ENCODE results near the gene PTPN14. TPM values are rescaled to one million over a fixed set of nuclear protein-coding genes. Genes with fewer than 3 reads are reported as not detected.

The PTPN14 gene
- total RNA-seq, 1 experiment from 2014 or later: 243 TPM

DNA sequence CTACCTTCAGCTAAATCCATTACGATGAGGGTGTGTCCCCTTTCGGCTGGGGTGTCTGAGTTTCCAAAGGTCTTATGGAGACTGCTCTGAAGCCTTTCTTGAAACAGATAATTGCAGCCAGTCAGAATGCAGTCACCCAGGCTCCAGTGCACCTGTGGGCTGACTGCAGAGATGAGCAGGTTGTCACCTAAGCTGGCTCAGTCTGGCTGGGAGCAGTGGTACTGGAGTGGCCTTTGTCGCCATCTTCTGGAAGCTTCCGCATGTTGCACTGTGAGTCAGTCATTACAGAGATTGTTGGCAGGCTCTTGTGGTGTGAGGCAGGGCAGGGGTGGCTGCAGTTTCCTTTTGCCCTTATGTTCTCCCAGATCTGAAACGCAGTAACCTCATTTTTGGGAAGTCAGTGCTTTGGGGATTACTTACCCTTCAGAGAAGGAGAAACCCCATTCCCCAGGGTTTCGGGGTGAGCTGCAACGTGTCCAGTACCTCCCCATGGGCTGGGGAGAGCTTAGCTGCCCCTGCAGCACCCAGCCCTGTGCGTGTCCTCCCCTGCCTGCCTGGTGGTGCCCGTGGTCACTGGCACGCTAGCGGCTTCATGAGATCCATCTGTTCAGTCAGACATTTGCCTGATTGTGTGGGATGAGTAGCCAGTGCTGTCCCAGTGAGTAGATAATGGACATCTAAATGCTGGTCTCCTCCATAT is 222.5 kb downstream of the PTPN14 start:
- no TSS peak for BruUV-seq (replicated peaks)

DNA sequence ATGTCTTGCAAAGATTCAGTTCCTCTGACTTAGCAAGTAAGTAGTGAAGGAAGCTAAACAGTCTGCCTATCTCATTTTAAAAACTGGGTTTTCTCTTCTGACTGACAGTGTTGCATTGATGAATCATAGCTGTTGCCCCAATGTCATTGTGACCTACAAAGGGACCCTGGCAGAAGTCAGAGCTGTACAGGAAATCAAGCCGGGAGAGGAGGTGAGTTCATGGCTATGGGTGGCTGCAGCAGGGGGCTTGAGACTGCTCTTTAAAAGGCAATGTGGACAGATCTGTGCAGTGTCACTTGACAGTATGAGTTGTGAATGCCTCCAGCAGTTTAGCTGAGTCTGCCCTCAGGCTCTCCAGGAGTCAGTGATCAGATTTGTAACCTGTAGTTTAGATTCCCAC is 223.9 kb downstream of the PTPN14 start:
- DNase-seq (ENCODE audit: unreplicated experiment): no peak
- Mint-ChIP-seq H3K4me3 (ENCODE audit: unreplicated experiment) (no peak overlapping the region), H3K4me1 (ENCODE audit: insufficient read depth, unreplicated experiment) (no peaks in the 10 kb centered on the region), H3K36me3 (ENCODE audit: insufficient read depth, unreplicated experiment) (peaks cover 53% of the 10 kb centered on the region), H3K27me3 (ENCODE audit: insufficient read depth, unreplicated experiment) (no peaks in the 10 kb centered on the region), H3K27ac (ENCODE audit: low read depth, unreplicated experiment) (no peak overlapping the region), H3K9me3 (ENCODE audit: unreplicated experiment) (no peaks in the 10 kb centered on the region)
- TF ChIP-seq, protein P1, sequence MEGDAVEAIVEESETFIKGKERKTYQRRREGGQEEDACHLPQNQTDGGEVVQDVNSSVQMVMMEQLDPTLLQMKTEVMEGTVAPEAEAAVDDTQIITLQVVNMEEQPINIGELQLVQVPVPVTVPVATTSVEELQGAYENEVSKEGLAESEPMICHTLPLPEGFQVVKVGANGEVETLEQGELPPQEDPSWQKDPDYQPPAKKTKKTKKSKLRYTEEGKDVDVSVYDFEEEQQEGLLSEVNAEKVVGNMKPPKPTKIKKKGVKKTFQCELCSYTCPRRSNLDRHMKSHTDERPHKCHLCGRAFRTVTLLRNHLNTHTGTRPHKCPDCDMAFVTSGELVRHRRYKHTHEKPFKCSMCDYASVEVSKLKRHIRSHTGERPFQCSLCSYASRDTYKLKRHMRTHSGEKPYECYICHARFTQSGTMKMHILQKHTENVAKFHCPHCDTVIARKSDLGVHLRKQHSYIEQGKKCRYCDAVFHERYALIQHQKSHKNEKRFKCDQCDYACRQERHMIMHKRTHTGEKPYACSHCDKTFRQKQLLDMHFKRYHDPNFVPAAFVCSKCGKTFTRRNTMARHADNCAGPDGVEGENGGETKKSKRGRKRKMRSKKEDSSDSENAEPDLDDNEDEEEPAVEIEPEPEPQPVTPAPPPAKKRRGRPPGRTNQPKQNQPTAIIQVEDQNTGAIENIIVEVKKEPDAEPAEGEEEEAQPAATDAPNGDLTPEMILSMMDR (IDR thresholded peaks at IDR 0.05; ENCODE audit: unreplicated experiment): no peak
- intact Hi-C loops (cut with micrococcal nuclease): no loop called here
- CTCF ChIA-PET: interaction anchor here (0.9 to 20.4 kb wide), 33 partner anchors 11 to 1204 kb away, joined by 3 to 958 read pairs (median 37); partner anchors contain the start of genes CENPF, PROX1 and SMYD2
- POLR2A ChIA-PET: interaction anchor here (0.7 to 5.1 kb wide), 7 partner anchors 8 to 260 kb away, joined by 3 to 75 read pairs (median 4); no protein-coding TSS in a partner anchor
- no TSS peak for BruUV-seq (replicated peaks)

More for the DNA sequence above, 222.5 kb downstream of the PTPN14 start:
- Mint-ChIP-seq H3K27ac (ENCODE audit: low read depth, unreplicated experiment) (no peak overlapping the region), H3K4me3 (ENCODE audit: unreplicated experiment) (no peak overlapping the region), H3K4me1 (ENCODE audit: insufficient read depth, unreplicated experiment) (no peaks in the 10 kb centered on the region), H3K36me3 (ENCODE audit: insufficient read depth, unreplicated experiment) (peaks cover 49% of the 10 kb centered on the region), H3K27me3 (ENCODE audit: insufficient read depth, unreplicated experiment) (no peaks in the 10 kb centered on the region), H3K9me3 (ENCODE audit: unreplicated experiment) (no peaks in the 10 kb centered on the region)
- ChIA-PET POLR2A (interaction anchor here (1.1 to 6.1 kb wide), 6 partner anchors 10 to 254 kb away, joined by 4 to 75 read pairs (median 22); partner anchors contain the start of gene SMYD2), CTCF (interaction anchor here (0.6 to 20.4 kb wide), 70 partner anchors 10 to 1273 kb away, joined by 3 to 958 read pairs (median 6); partner anchors contain the start of genes CENPF, PTPN14 and SMYD2)
- DNase-seq (ENCODE audit: unreplicated experiment): peak; percentile 95
- intact Hi-C loops (cut with micrococcal nuclease): loop anchor here (1.0 to 2.0 kb wide), 6 partner anchors 68 to 1207 kb away; no protein-coding TSS in a partner anchor
- TF ChIP-seq, protein P1 (IDR thresholded peaks at IDR 0.05; ENCODE audit: unreplicated experiment): peak; percentile 100

DNA sequence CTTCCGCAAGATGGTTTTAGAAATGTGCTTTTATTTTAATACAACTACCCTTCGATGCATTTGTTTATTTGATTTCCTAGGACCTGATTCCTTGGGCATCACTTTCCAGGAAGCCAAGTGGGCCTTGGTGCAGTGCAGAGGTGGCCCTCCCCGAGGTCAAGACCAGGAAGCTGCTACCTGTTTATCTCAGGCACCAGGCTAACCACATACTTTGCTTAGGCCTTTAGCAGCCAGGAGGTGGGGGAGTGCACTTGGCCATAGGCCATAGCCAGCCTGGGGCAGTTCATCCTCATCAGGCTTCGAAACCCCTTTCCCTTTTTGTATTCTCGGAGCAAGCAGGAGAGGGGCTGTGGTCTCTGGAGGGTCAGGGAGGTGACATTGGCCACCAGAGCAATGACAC is 225.0 kb downstream of the PTPN14 start:
- Mint-ChIP-seq H3K4me3 (ENCODE audit: unreplicated experiment) (no peak overlapping the region), H3K27ac (ENCODE audit: low read depth, unreplicated experiment) (no peak overlapping the region), H3K36me3 (ENCODE audit: insufficient read depth, unreplicated experiment) (peaks cover 49% of the 10 kb centered on the region), H3K9me3 (ENCODE audit: unreplicated experiment) (no peaks in the 10 kb centered on the region), H3K27me3 (ENCODE audit: insufficient read depth, unreplicated experiment) (no peaks in the 10 kb centered on the region), H3K4me1 (ENCODE audit: insufficient read depth, unreplicated experiment) (no peaks in the 10 kb centered on the region)
- ChIA-PET POLR2A (interaction anchor here (0.9 to 5.1 kb wide), 5 partner anchors 65 to 1173 kb away, joined by 3 to 75 read pairs (median 4); no protein-coding TSS in a partner anchor), CTCF (interaction anchor here (0.6 to 20.4 kb wide), 23 partner anchors 10 to 1309 kb away, joined by 3 to 958 read pairs (median 54); no protein-coding TSS in a partner anchor)
- TF ChIP-seq, protein P1 (IDR thresholded peaks at IDR 0.05; ENCODE audit: unreplicated experiment): no peak
- no peak for DNase-seq (ENCODE audit: unreplicated experiment)
- intact Hi-C loops (cut with micrococcal nuclease): no loop called here
- no TSS peak for BruUV-seq (replicated peaks)

Measured in MCF 10A (cell line).